ENCODE data around the gene CCL2. TPM values are rescaled to one million over a fixed set of nuclear protein-coding genes. Genes with fewer than 3 reads are reported as not detected.

Gene CCL2
- total RNA-seq, 1 experiment from 2014 or later = not detected

GRCh38 chr17:34207572-34207971 lies 47.5 kb upstream of the CCL2 start:
- H3K4me3 ChIP-seq (ENCODE audit: low read length) = no peak overlapping the region
- no peak overlapping the region for H3K27ac ChIP-seq (ENCODE audit: low read length)
- H3K27me3 ChIP-seq (ENCODE audit: low read length) = no peaks in the 10 kb centered on the region
- H2AFZ ChIP-seq (ENCODE audit: low read length) = no peak overlapping the region
- ChIA-PET POLR2A (ENCODE audit: unreplicated experiment) (no interaction called here), CTCF (no interaction called here)
- no peaks in the 10 kb centered on the region for H3K36me3 ChIP-seq (ENCODE audit: low read depth, low read length)
- BruUV-seq (replicated peaks) = no TSS peak
- TF ChIP-seq EZH2phosphoT487 (IDR thresholded peaks at IDR 0.05; ENCODE audit: borderline replicate concordance, low read length) = no peak
- TF ChIP-seq EZH2 (IDR thresholded peaks at IDR 0.05; ENCODE audit: low read length, unreplicated experiment) = no peak
- no peak for TF ChIP-seq CTCF (conservative IDR thresholded peaks at IDR 0.05; ENCODE audit: low read depth, low read length)
- no peaks in the 10 kb centered on the region for H3K9me2 ChIP-seq (replicated peaks; ENCODE audit: low read length)
- H3K4me1 ChIP-seq (ENCODE audit: insufficient read depth, low read length) = no peaks in the 10 kb centered on the region
- H3K9me3 ChIP-seq (ENCODE audit: low read length) = no peaks in the 10 kb centered on the region
- intact Hi-C loops (cut with micrococcal nuclease) = no loop called here
- no peaks in the 10 kb centered on the region for H4K20me1 ChIP-seq (ENCODE audit: low read length)
- DNase-seq (no peak), ATAC-seq (no peak)
- H3F3A ChIP-seq (ENCODE audit: low read length, unreplicated experiment) = no peaks in the 10 kb centered on the region
- H3K4me2 ChIP-seq (ENCODE audit: low read length) = no peak overlapping the region
- H3K79me2 ChIP-seq (ENCODE audit: low read length) = no peaks in the 10 kb centered on the region
- no peak overlapping the region for H3K9ac ChIP-seq (ENCODE audit: low read length)

- intact Hi-C loops (cut with micrococcal nuclease) = no loop called here
- Histone ChIP-seq H3F3A (ENCODE audit: low read length, unreplicated experiment) (no peaks in the 10 kb centered on the region), H3K36me3 (ENCODE audit: low read depth, low read length) (no peaks in the 10 kb centered on the region), H3K79me2 (ENCODE audit: low read length) (no peaks in the 10 kb centered on the region), H4K20me1 (ENCODE audit: low read length) (no peaks in the 10 kb centered on the region), H3K27ac (ENCODE audit: low read length) (no peak overlapping the region), H3K4me2 (ENCODE audit: low read length) (no peak overlapping the region), H3K9me3 (ENCODE audit: low read length) (no peaks in the 10 kb centered on the region), H2AFZ (ENCODE audit: low read length) (no peak overlapping the region), H3K27me3 (ENCODE audit: low read length) (no peaks in the 10 kb centered on the region), H3K4me3 (ENCODE audit: low read length) (no peak overlapping the region), H3K9ac (ENCODE audit: low read length) (no peak overlapping the region), H3K9me2 (replicated peaks; ENCODE audit: low read length) (no peaks in the 10 kb centered on the region), H3K4me1 (ENCODE audit: insufficient read depth, low read length) (no peaks in the 10 kb centered on the region)
- TF ChIP-seq CTCF (conservative IDR thresholded peaks at IDR 0.05; ENCODE audit: low read depth, low read length) (no peak), EZH2 (IDR thresholded peaks at IDR 0.05; ENCODE audit: low read length, unreplicated experiment) (no peak), EZH2phosphoT487 (IDR thresholded peaks at IDR 0.05; ENCODE audit: borderline replicate concordance, low read length) (no peak)
- ATAC-seq = no peak
- BruUV-seq (replicated peaks) = no TSS peak
- no peak for DNase-seq
- CTCF ChIA-PET = no interaction called here
- POLR2A ChIA-PET (ENCODE audit: unreplicated experiment) = no interaction called here
Observed at GRCh38 chr17:34218748-34219147, 36.3 kb upstream of the CCL2 start.

- H3K4me3 ChIP-seq (ENCODE audit: low read length) = no peak overlapping the region
- TF ChIP-seq EZH2 (IDR thresholded peaks at IDR 0.05; ENCODE audit: low read length, unreplicated experiment) = no peak
- TF ChIP-seq EZH2phosphoT487 (IDR thresholded peaks at IDR 0.05; ENCODE audit: borderline replicate concordance, low read length) = no peak
- no peak for TF ChIP-seq CTCF (conservative IDR thresholded peaks at IDR 0.05; ENCODE audit: low read depth, low read length)
- H3K27me3 ChIP-seq (ENCODE audit: low read length) = no peaks in the 10 kb centered on the region
- no peaks in the 10 kb centered on the region for H4K20me1 ChIP-seq (ENCODE audit: low read length)
- H3K4me2 ChIP-seq (ENCODE audit: low read length) = no peak overlapping the region
- H2AFZ ChIP-seq (ENCODE audit: low read length) = no peak overlapping the region
- no peaks in the 10 kb centered on the region for H3K4me1 ChIP-seq (ENCODE audit: insufficient read depth, low read length)
- no peaks in the 10 kb centered on the region for H3K9me2 ChIP-seq (replicated peaks; ENCODE audit: low read length)
- H3K79me2 ChIP-seq (ENCODE audit: low read length) = no peaks in the 10 kb centered on the region
- no peak for DNase-seq
- CTCF ChIA-PET = no interaction called here
- H3K9me3 ChIP-seq (ENCODE audit: low read length) = no peaks in the 10 kb centered on the region
- no peak overlapping the region for H3K9ac ChIP-seq (ENCODE audit: low read length)
- no TSS peak for BruUV-seq (replicated peaks)
- H3K36me3 ChIP-seq (ENCODE audit: low read depth, low read length) = no peaks in the 10 kb centered on the region
- H3K27ac ChIP-seq (ENCODE audit: low read length) = no peak overlapping the region
- ATAC-seq = no peak
- H3F3A ChIP-seq (ENCODE audit: low read length, unreplicated experiment) = no peaks in the 10 kb centered on the region
- intact Hi-C loops (cut with micrococcal nuclease) = no loop called here
- POLR2A ChIA-PET (ENCODE audit: unreplicated experiment) = no interaction called here
Observed at GRCh38 chr17:34219405-34219804, 35.7 kb upstream of the CCL2 start.

Data from PC-3 (cell line).